ENCODE data around the gene AGBL2. TPM values are rescaled to one million over a fixed set of nuclear protein-coding genes. Genes with fewer than 3 reads are reported as not detected.

The AGBL2 gene
- total RNA-seq, 5 donors from 2014 or later (not counting 1 experiment from before 2014, with no cell fraction given): 6.0 to 10.4 (median 8.8) TPM

DNA sequence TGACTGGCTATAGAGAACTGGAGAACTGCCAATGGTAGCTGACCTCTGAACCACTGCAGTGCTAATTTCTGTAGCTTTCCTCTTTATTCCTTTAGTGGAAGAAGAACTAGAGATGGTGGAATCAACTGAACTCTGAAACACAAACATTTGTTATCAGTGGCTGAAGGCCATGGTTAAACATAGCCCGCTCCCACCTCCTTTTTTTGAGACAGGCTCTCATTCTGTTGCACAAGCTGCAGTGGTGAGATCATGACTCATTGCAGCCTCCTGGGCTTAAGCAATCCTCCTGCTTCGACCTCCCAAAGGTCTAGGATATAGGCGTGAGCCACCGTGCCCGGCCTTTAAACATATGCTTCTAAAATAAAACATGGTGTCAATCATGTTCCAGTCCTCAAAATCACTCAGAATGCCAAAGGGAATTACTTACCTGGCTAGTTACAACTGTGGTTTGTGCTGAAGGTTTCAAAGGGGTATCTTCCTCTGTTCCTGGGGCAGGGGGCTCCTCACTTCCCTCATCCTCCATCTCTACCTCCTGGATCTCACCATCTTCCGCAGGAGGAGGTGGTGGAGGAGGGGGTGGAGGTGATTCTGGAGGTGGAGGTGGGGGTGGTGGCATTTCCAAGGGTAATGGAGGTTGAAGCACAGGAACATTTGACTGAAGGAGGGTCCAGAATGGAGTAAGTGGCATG lies 9.0 kb upstream of the AGBL2 start:
- H3K4me1 ChIP-seq (ENCODE audit: control insufficient read depth in 1 of 2, extremely low read depth in 1 of 2, insufficient read depth in 2 of 2, low read length in 2 of 2): no peaks in the 10 kb centered on the region
- peak overlapping the region; percentile 44 to 50 for H3K27ac Mint-ChIP-seq
- WGBS (ENCODE audit: insufficient coverage): 100% methylated on average over 1 of the region's 6 CpGs
- H3K27ac ChIP-seq (ENCODE audit: low read length): no peak overlapping the region
- H3K27me3 ChIP-seq (replicated peaks in 1 of 2; ENCODE audit: control insufficient read depth in 2 of 2, extremely low read depth in 1 of 2, insufficient read depth in 2 of 2, low read length in 1 of 2): no peaks in the 10 kb centered on the region
- no peaks in the 10 kb centered on the region for H3K27me3 Mint-ChIP-seq
- POLR2A ChIA-PET: interaction anchor here in 1 of 2 donors (0.7 kb wide), 1 partner anchor 14 kb away, joined by 3 read pairs; no protein-coding TSS in a partner anchor
- H3K4me3 Mint-ChIP-seq: no peak overlapping the region
- H3K36me3 ChIP-seq (ENCODE audit: control insufficient read depth in 2 of 2, extremely low read depth in 1 of 2, insufficient read depth in 1 of 2, low read length in 1 of 2): peaks cover 9 to 82% of the 10 kb centered on the region in 2 donors
- no peak for DNase-seq
- ATAC-seq (replicated peaks in 1 of 4): no peak
- H3K4me3 ChIP-seq (ENCODE audit: control insufficient read depth in 1 of 2, extremely low read depth in 1 of 2, low read length in 1 of 2): no peak overlapping the region
- H3K9me3 Mint-ChIP-seq: no peaks in the 10 kb centered on the region
- CTCF ChIA-PET: no interaction called here
- peaks cover 42% of the 10 kb centered on the region for H3K36me3 Mint-ChIP-seq
- H3K4me1 Mint-ChIP-seq: peaks cover 0 to 2% (median 2%) of the 10 kb centered on the region in 3 donors
- H3K9me3 ChIP-seq: no peaks in the 10 kb centered on the region

DNA sequence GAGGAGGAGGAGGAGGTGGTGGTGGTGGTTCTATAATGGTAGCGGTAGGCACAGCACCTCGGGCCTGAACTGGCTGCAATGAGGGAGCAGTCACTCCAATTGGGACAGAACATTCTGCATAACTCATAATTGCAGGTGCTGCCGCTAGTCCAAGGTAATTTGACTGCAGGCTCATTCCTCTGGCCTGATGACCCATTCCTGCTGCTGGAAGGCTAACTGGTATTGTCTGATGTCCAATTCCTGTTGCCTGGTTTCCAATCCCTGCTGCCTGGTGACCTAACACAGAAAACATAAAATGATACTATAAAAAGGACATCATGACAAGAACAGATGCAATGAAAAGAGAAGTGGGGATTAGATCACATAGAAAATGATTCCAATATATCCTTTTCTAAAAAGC lies 7.9 kb upstream of the AGBL2 start:
- H3K27me3 Mint-ChIP-seq: no peaks in the 10 kb centered on the region
- H3K4me1 Mint-ChIP-seq: peaks cover 0 to 2% (median 2%) of the 10 kb centered on the region in 3 donors
- H3K27ac ChIP-seq (ENCODE audit: low read length): no peak overlapping the region
- CTCF ChIA-PET: interaction anchor here (0.6 kb wide), 3 partner anchors 10 to 21 kb away, joined by 3 read pairs; no protein-coding TSS in a partner anchor
- H3K36me3 ChIP-seq (ENCODE audit: control insufficient read depth in 2 of 2, extremely low read depth in 1 of 2, insufficient read depth in 1 of 2, low read length in 1 of 2): peaks cover 11 to 83% of the 10 kb centered on the region in 2 donors
- H3K9me3 Mint-ChIP-seq: no peaks in the 10 kb centered on the region
- ATAC-seq (replicated peaks in 1 of 4): no peak
- no peak overlapping the region for H3K27ac Mint-ChIP-seq
- H3K4me1 ChIP-seq (ENCODE audit: control insufficient read depth in 1 of 2, extremely low read depth in 1 of 2, insufficient read depth in 2 of 2, low read length in 2 of 2): no peaks in the 10 kb centered on the region
- no peak overlapping the region for H3K4me3 ChIP-seq (ENCODE audit: control insufficient read depth in 1 of 2, extremely low read depth in 1 of 2, low read length in 1 of 2)
- POLR2A ChIA-PET: interaction anchor here in 1 of 2 donors (0.6 kb wide), 1 partner anchor 11 kb away, joined by 4 read pairs; no protein-coding TSS in a partner anchor
- peaks cover 35% of the 10 kb centered on the region for H3K36me3 Mint-ChIP-seq
- DNase-seq: no peak
- WGBS (ENCODE audit: insufficient coverage): 100% methylated on average over 3 of the region's 3 CpGs
- H3K4me3 Mint-ChIP-seq: no peak overlapping the region
- H3K27me3 ChIP-seq (replicated peaks in 1 of 2; ENCODE audit: control insufficient read depth in 2 of 2, extremely low read depth in 1 of 2, insufficient read depth in 2 of 2, low read length in 1 of 2): no peaks in the 10 kb centered on the region
- no peaks in the 10 kb centered on the region for H3K9me3 ChIP-seq

DNA sequence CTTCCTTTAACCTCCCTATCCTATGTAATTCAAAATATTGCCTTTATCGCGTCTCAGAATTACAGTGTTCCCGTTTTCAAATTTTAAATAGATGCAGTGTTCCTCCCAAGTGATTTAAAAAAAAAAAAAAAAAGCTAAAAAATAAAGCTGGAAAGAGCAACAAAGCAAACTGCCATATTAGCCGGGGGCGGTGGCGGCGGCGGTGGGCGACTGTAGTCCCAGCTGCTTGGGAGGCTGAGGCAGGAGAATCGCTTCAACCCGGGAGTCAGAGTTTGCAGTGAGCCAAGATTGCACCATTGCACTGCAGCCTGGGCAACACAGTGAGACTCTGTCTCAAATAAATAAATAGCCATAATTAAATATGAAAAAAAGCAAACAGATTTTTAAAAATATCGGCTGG lies 5.5 kb upstream of the AGBL2 start:
- H3K4me3 Mint-ChIP-seq: no peak overlapping the region
- peaks cover 0 to 5% (median 2%) of the 10 kb centered on the region in 3 donors for H3K4me1 Mint-ChIP-seq
- H3K36me3 ChIP-seq (ENCODE audit: control insufficient read depth in 2 of 2, extremely low read depth in 1 of 2, insufficient read depth in 1 of 2, low read length in 1 of 2): peaks cover 11 to 84% of the 10 kb centered on the region in 2 donors
- DNase-seq (no peak), ATAC-seq (replicated peaks in 1 of 4) (no peak)
- ChIA-PET CTCF (interaction anchor here (0.5 to 0.6 kb wide), 5 partner anchors 8 to 300 kb away, joined by 3 to 6 read pairs (median 3); no protein-coding TSS in a partner anchor), POLR2A (interaction anchor here (0.5 to 0.6 kb wide), 4 partner anchors 9 to 449 kb away, joined by 4 to 6 read pairs (median 4); no protein-coding TSS in a partner anchor)
- no peak overlapping the region for H3K27ac ChIP-seq (ENCODE audit: low read length)
- H3K9me3 ChIP-seq: no peaks in the 10 kb centered on the region
- no peaks in the 10 kb centered on the region for H3K27me3 Mint-ChIP-seq
- 90% methylated on average over 2 of the region's 12 CpGs for WGBS (ENCODE audit: insufficient coverage)
- no peak overlapping the region for H3K27ac Mint-ChIP-seq
- H3K4me1 ChIP-seq (ENCODE audit: control insufficient read depth in 1 of 2, extremely low read depth in 1 of 2, insufficient read depth in 2 of 2, low read length in 2 of 2): peaks cover 0 to 1% of the 10 kb centered on the region in 2 experiments
- H3K9me3 Mint-ChIP-seq: no peaks in the 10 kb centered on the region
- no peak overlapping the region for H3K4me3 ChIP-seq (ENCODE audit: control insufficient read depth in 1 of 2, extremely low read depth in 1 of 2, low read length in 1 of 2)
- peaks cover 35% of the 10 kb centered on the region for H3K36me3 Mint-ChIP-seq
- no peaks in the 10 kb centered on the region for H3K27me3 ChIP-seq (replicated peaks in 1 of 2; ENCODE audit: control insufficient read depth in 2 of 2, extremely low read depth in 1 of 2, insufficient read depth in 2 of 2, low read length in 1 of 2)

DNA sequence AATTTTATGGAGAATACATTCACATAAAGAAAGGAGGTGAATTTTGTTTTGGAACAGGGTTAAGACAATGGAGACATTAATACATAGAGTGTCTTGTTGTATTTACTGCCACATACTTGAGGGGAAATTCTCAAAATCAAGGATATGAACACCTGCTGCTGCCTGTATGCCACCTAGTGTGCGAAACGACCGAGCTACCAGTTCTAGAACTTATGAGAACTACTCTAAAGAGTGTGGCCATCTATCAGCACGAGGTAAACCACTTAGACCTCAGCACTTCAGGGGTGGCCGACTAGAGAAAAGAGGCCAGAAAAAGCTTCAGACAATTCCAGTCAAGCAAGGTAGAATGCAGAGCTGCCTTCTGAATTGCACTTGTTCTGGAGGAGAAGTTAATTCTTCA lies 1.5 kb upstream of the AGBL2 start:
- Mint-ChIP-seq H3K4me3 (no peak overlapping the region), H3K9me3 (no peaks in the 10 kb centered on the region), H3K27me3 (no peaks in the 10 kb centered on the region), H3K36me3 (peaks cover 14% of the 10 kb centered on the region), H3K27ac (peak overlapping the region; percentile 67 to 81), H3K4me1 (peaks cover 19 to 23% (median 21%) of the 10 kb centered on the region in 3 donors)
- peaks cover 7 to 10% of the 10 kb centered on the region in 2 experiments for H3K4me1 ChIP-seq (ENCODE audit: control insufficient read depth in 1 of 2, extremely low read depth in 1 of 2, insufficient read depth in 2 of 2, low read length in 2 of 2)
- no peaks in the 10 kb centered on the region for H3K9me3 ChIP-seq
- ATAC-seq (replicated peaks in 1 of 4) (no peak), DNase-seq (peak in 1 of 35 experiments; percentile 23)
- H3K27ac ChIP-seq (ENCODE audit: low read length): no peak overlapping the region
- H3K4me3 ChIP-seq (ENCODE audit: control insufficient read depth in 1 of 2, extremely low read depth in 1 of 2, low read length in 1 of 2): no peak overlapping the region
- POLR2A ChIA-PET: interaction anchor here in 1 of 2 donors (0.7 to 0.8 kb wide), 3 partner anchors 9 to 95 kb away, joined by 3 read pairs; no protein-coding TSS in a partner anchor
- 59% methylated on average over 4 of the region's 5 CpGs for WGBS (ENCODE audit: insufficient coverage)
- H3K27me3 ChIP-seq (replicated peaks in 1 of 2; ENCODE audit: control insufficient read depth in 2 of 2, extremely low read depth in 1 of 2, insufficient read depth in 2 of 2, low read length in 1 of 2): no peaks in the 10 kb centered on the region
- peaks cover 7 to 46% of the 10 kb centered on the region in 2 donors for H3K36me3 ChIP-seq (ENCODE audit: control insufficient read depth in 2 of 2, extremely low read depth in 1 of 2, insufficient read depth in 1 of 2, low read length in 1 of 2)
- CTCF ChIA-PET: interaction anchor here in 1 of 2 donors (0.6 kb wide), 1 partner anchor 1033 kb away, joined by 3 read pairs; no protein-coding TSS in a partner anchor

DNA sequence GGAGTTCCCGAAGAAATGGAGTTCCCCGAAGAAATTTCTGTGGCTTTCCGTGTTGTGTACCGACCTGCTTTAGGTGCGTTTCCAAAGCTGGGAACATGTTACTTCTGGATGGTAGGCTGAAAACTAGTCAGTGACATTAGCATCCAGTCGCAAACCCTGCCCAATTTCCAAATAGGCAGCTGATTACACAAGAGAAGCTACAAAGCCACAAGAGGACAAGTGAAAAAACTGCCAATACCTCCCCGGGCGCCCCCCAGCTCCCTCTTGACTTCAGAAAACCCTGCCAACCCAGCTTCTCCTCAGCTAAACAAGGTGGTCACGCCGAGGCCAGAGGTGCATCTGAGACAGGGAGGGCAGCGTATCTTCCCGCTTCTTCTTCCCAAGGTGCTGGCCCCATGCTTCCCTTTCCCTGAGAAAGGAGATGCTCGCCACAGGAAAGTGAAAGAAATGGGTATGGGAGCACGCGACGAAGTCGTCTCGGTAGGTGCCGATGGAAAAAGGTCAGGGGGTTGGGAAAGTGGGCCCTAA lies 551 bp downstream of the AGBL2 start:
- no peaks in the 10 kb centered on the region for H3K9me3 ChIP-seq

DNA sequence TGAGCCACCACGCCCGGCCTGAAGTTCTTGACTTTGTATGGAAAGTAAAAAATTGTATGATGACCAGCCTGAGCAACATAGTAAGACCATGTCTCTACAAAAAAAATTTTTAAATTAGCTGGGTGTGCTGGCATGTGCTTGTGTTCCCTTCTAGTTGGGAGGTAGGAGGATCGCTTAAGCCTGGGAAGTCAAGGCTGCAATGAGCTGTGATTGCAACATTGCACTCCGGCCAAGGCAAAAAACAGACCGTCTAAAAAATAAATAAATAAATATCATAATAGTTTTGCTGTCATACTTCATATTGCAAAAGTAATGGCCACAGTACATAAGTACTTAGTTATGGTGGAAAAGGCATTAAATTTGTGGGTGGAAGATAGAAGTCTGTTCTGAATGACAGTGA lies 3.4 kb downstream of the AGBL2 start:
- CTCF ChIA-PET: no interaction called here
- Mint-ChIP-seq H3K36me3 (peaks cover 16% of the 10 kb centered on the region), H3K4me1 (peaks cover 19 to 25% (median 21%) of the 10 kb centered on the region in 3 donors), H3K4me3 (no peak overlapping the region), H3K9me3 (peaks cover 0 to 7% (median 0%) of the 10 kb centered on the region in 3 donors), H3K27me3 (no peaks in the 10 kb centered on the region), H3K27ac (no peak overlapping the region)
- ATAC-seq (replicated peaks in 1 of 4) (no peak), DNase-seq (no peak)
- Histone ChIP-seq H3K27ac (ENCODE audit: low read length) (no peak overlapping the region), H3K36me3 (ENCODE audit: control insufficient read depth in 2 of 2, extremely low read depth in 1 of 2, insufficient read depth in 1 of 2, low read length in 1 of 2) (peaks cover 0 to 5% of the 10 kb centered on the region in 2 donors), H3K4me3 (ENCODE audit: control insufficient read depth in 1 of 2, extremely low read depth in 1 of 2, low read length in 1 of 2) (no peak overlapping the region), H3K9me3 (no peaks in the 10 kb centered on the region), H3K27me3 (replicated peaks in 1 of 2; ENCODE audit: control insufficient read depth in 2 of 2, extremely low read depth in 1 of 2, insufficient read depth in 2 of 2, low read length in 1 of 2) (no peaks in the 10 kb centered on the region), H3K4me1 (ENCODE audit: control insufficient read depth in 1 of 2, extremely low read depth in 1 of 2, insufficient read depth in 2 of 2, low read length in 2 of 2) (peaks cover 7 to 10% of the 10 kb centered on the region in 2 experiments)
- POLR2A ChIA-PET: interaction anchor here in 1 of 2 donors (0.6 kb wide), 1 partner anchor 12 kb away, joined by 4 read pairs; no protein-coding TSS in a partner anchor
- no CpG with 5 or more reads among the region's 5 CpGs for WGBS (ENCODE audit: insufficient coverage)

More for the DNA sequence above, 551 bp downstream of the AGBL2 start:
- Mint-ChIP-seq H3K27ac (peak overlapping the region; percentile 97), H3K4me3 (peak overlapping the region; percentile 95 to 98 (median 97)), H3K9me3 (no peaks in the 10 kb centered on the region), H3K4me1 (peaks cover 19 to 26% (median 21%) of the 10 kb centered on the region in 3 donors), H3K27me3 (no peaks in the 10 kb centered on the region), H3K36me3 (peaks cover 14% of the 10 kb centered on the region)
- WGBS (ENCODE audit: insufficient coverage): 10% methylated on average over 15 of the region's 19 CpGs
- Histone ChIP-seq H3K36me3 (ENCODE audit: control insufficient read depth in 2 of 2, extremely low read depth in 1 of 2, insufficient read depth in 1 of 2, low read length in 1 of 2) (peaks cover 7 to 28% of the 10 kb centered on the region in 2 donors), H3K4me1 (ENCODE audit: control insufficient read depth in 1 of 2, extremely low read depth in 1 of 2, insufficient read depth in 2 of 2, low read length in 2 of 2) (peaks cover 7 to 10% of the 10 kb centered on the region in 2 experiments), H3K27me3 (replicated peaks in 1 of 2; ENCODE audit: control insufficient read depth in 2 of 2, extremely low read depth in 1 of 2, insufficient read depth in 2 of 2, low read length in 1 of 2) (no peaks in the 10 kb centered on the region), H3K27ac (ENCODE audit: low read length) (peak overlapping the region; percentile 87), H3K4me3 (ENCODE audit: control insufficient read depth in 1 of 2, extremely low read depth in 1 of 2, low read length in 1 of 2) (peak overlapping the region; percentile 68 to 81)
- ATAC-seq (replicated peaks in 1 of 4): peak; percentile 7 to 28 (median 18)
- ChIA-PET POLR2A (interaction anchor here (0.5 to 1.4 kb wide), 7 partner anchors 10 to 136 kb away, joined by 3 to 7 read pairs (median 4); partner anchors contain the start of genes KBTBD4 (in 1 of the 2) and NDUFS3 (in 1 of the 2)), CTCF (interaction anchor here in 1 of 2 donors (1.1 kb wide), 1 partner anchor 14 kb away, joined by 3 read pairs; no protein-coding TSS in a partner anchor)
- DNase-seq: peak in 7 of 35 experiments; percentile 1 to 21 (median 7)

All from T-cell (primary cell).